Nephron progenitor cell (in vitro differentiated cells): Measurements from ENCODE around the gene KIF26B.

Experiments
- DNase-seq: peaks from one replicate; pipeline ENCODE4 v3.0.0; 2021
- H3K27ac Mint-ChIP-seq: 2 replicates; pipeline ENCODE4 v1.8.0; 2021; ENCODE audit warnings: mild to moderate bottlenecking, moderate library complexity, mixed read lengths
- H3K27me3 Mint-ChIP-seq: 2 replicates; pipeline ENCODE4 v1.8.0; 2021; ENCODE audit warnings: mild to moderate bottlenecking, low read depth, mixed read lengths; ENCODE audit not compliant: poor library complexity
- H3K36me3 Mint-ChIP-seq: 2 replicates; pipeline ENCODE4 v1.8.0; 2021; ENCODE audit warnings: low read depth, mixed read lengths
- H3K4me1 Mint-ChIP-seq: 2 replicates; pipeline ENCODE4 v1.8.0; 2021; ENCODE audit warnings: mixed read lengths
- H3K4me3 Mint-ChIP-seq: 2 replicates; pipeline ENCODE4 v1.8.0; 2021; ENCODE audit warnings: mild to moderate bottlenecking, moderate library complexity, mixed read lengths
- H3K9me3 Mint-ChIP-seq: 2 replicates; pipeline ENCODE4 v1.8.0; 2021; ENCODE audit warnings: mild to moderate bottlenecking, moderate library complexity, mixed read lengths
- TF ChIP-seq, protein P1 (sequence below): fragments of 200-600 bp; sonication (generic); IDR thresholded peaks from 2 replicates; pipeline ENCODE4 v1.5.0; 2021; ENCODE audit warnings: antibody characterized with exemption

Gene KIF26B

DNA sequence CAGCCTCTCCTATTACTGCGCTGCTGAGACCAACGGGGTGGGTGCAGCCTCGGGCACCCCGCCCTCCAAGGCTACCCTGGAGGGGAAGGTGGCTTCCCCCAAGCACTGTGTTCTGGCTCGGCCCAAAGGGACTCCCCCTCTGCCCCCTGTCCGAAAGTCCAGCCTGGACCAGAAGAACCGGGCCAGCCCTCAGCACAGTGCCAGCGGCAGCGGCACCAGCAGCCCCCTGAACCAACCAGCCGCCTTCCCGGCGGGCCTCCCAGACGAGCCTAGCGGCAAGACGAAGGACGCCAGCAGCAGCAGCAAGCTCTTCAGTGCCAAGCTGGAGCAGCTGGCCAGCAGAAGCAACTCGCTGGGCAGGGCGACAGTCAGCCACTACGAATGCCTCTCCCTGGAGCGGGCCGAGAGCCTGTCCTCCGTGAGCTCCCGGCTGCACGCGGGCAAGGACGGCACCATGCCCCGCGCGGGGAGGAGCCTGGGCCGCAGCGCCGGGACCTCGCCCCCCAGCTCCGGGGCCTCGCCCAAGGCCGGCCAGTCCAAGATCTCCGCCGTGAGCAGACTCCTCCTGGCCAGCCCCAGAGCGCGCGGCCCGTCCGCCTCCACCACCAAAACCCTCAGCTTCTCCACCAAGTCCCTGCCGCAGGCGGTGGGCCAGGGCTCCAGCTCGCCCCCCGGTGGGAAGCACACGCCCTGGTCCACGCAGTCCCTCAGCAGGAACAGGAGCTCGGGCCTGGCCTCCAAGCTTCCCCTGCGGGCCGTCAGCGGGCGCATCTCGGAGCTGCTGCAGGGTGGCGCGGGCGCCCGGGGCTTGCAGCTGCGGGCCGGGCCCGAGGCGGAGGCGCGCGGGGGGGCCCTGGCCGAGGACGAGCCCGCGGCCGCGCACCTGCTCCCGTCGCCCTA, 533.1 kb downstream of the KIF26B start:
- H3K4me1 Mint-ChIP-seq: peaks cover 53% of the 10 kb centered on the region
- DNase-seq: peak; percentile 22
- H3K36me3 Mint-ChIP-seq: peaks cover 40% of the 10 kb centered on the region
- no peak overlapping the region for H3K4me3 Mint-ChIP-seq
- TF ChIP-seq, protein P1, sequence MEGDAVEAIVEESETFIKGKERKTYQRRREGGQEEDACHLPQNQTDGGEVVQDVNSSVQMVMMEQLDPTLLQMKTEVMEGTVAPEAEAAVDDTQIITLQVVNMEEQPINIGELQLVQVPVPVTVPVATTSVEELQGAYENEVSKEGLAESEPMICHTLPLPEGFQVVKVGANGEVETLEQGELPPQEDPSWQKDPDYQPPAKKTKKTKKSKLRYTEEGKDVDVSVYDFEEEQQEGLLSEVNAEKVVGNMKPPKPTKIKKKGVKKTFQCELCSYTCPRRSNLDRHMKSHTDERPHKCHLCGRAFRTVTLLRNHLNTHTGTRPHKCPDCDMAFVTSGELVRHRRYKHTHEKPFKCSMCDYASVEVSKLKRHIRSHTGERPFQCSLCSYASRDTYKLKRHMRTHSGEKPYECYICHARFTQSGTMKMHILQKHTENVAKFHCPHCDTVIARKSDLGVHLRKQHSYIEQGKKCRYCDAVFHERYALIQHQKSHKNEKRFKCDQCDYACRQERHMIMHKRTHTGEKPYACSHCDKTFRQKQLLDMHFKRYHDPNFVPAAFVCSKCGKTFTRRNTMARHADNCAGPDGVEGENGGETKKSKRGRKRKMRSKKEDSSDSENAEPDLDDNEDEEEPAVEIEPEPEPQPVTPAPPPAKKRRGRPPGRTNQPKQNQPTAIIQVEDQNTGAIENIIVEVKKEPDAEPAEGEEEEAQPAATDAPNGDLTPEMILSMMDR: no peak
- H3K27me3 Mint-ChIP-seq: no peaks in the 10 kb centered on the region
- H3K27ac Mint-ChIP-seq: no peak overlapping the region
- no peaks in the 10 kb centered on the region for H3K9me3 Mint-ChIP-seq

- no peak overlapping the region for H3K27ac Mint-ChIP-seq
- peaks cover 53% of the 10 kb centered on the region for H3K4me1 Mint-ChIP-seq
- no peaks in the 10 kb centered on the region for H3K9me3 Mint-ChIP-seq
- TF ChIP-seq, protein P1: no peak
- H3K27me3 Mint-ChIP-seq: no peaks in the 10 kb centered on the region
- DNase-seq: no peak
- peaks cover 49% of the 10 kb centered on the region for H3K36me3 Mint-ChIP-seq
- H3K4me3 Mint-ChIP-seq: no peak overlapping the region
Measured at GRCh38 chr1:245688536-245689453, 534.0 kb downstream of the KIF26B start.

DNA sequence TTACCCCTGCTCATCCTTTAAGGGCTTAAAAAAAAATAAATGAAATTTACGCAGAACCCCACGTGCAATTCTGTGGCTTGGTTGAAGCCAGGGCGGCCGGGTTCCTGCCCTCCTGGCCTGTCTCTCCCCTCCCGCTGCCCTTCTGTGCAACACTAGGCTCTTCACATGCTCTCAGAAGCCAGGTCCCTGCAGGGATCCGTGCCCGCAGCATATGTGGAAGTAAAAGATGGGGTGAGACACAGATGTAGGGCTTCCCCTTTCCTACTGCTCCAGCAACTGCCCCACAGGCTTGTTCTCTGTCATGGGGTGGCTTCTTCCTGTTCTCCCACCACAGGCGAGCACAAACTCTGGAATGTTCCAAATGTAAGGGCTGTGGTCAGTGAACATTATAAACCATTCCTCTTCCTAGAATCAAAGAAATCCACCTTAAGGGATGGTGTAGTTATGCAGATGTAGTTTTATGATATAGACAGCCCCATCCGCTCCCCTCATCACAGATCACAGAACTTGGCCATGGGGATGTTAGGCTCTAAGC, 535.4 kb downstream of the KIF26B start:
- Mint-ChIP-seq H3K4me1 (peaks cover 54% of the 10 kb centered on the region), H3K27me3 (no peaks in the 10 kb centered on the region), H3K9me3 (no peaks in the 10 kb centered on the region), H3K36me3 (peaks cover 60% of the 10 kb centered on the region), H3K27ac (peak overlapping the region; percentile 83), H3K4me3 (no peak overlapping the region)
- DNase-seq: no peak
- TF ChIP-seq, protein P1: no peak

GRCh38 chr1:245690946-245691541, 536.3 kb downstream of the KIF26B start:
- Mint-ChIP-seq H3K27ac (no peak overlapping the region), H3K4me3 (no peak overlapping the region), H3K4me1 (peaks cover 54% of the 10 kb centered on the region), H3K27me3 (no peaks in the 10 kb centered on the region), H3K9me3 (no peaks in the 10 kb centered on the region), H3K36me3 (peaks cover 62% of the 10 kb centered on the region)
- no peak for DNase-seq
- TF ChIP-seq, protein P1: no peak

GRCh38 chr1:245691897-245692296, 537.1 kb downstream of the KIF26B start:
- peaks cover 66% of the 10 kb centered on the region for H3K36me3 Mint-ChIP-seq

More at GRCh38 chr1:245691897-245692296, 537.1 kb downstream of the KIF26B start:
- Mint-ChIP-seq H3K9me3 (no peaks in the 10 kb centered on the region), H3K4me3 (no peak overlapping the region), H3K27ac (peak overlapping the region; percentile 22), H3K27me3 (no peaks in the 10 kb centered on the region), H3K4me1 (peaks cover 51% of the 10 kb centered on the region)
- no peak for DNase-seq
- TF ChIP-seq, protein P1: no peak
